Measurements from ENCODE around the gene LCE2B. TPM values are rescaled to one million over a fixed set of nuclear protein-coding genes. Genes with fewer than 3 reads are reported as not detected.

LCE2B gene
- total and polyA plus RNA-seq, 4 donors = not detected

GRCh38 chr1:152646656-152647055 lies 39.3 kb upstream of the LCE2B start:
- H3K4me1 ChIP-seq (ENCODE audit: control insufficient read depth in 5 of 5, insufficient read depth in 5 of 5, low read length in 5 of 5) = no peaks in the 10 kb centered on the region
- no peaks in the 10 kb centered on the region for H3K36me3 ChIP-seq (ENCODE audit: control insufficient read depth in 4 of 4, insufficient read depth in 4 of 4, low read length in 4 of 4)
- ATAC-seq (ENCODE audit: insufficient read depth, low FRiP score) = no peak
- no peak for DNase-seq
- H3K27me3 ChIP-seq (ENCODE audit: control insufficient read depth in 3 of 3, insufficient read depth in 3 of 3, low read length in 2 of 3) = no peaks in the 10 kb centered on the region
- peaks cover 0 to 3% (median 0%) of the 10 kb centered on the region in 4 donors for H3K9me3 ChIP-seq (ENCODE audit: control insufficient read depth in 4 of 4, insufficient read depth in 3 of 4, low read length in 3 of 4)
- H3K9ac ChIP-seq (ENCODE audit: insufficient read depth in 1 of 2, low read length in 2 of 2) = no peak overlapping the region
- TF ChIP-seq, protein P1, sequence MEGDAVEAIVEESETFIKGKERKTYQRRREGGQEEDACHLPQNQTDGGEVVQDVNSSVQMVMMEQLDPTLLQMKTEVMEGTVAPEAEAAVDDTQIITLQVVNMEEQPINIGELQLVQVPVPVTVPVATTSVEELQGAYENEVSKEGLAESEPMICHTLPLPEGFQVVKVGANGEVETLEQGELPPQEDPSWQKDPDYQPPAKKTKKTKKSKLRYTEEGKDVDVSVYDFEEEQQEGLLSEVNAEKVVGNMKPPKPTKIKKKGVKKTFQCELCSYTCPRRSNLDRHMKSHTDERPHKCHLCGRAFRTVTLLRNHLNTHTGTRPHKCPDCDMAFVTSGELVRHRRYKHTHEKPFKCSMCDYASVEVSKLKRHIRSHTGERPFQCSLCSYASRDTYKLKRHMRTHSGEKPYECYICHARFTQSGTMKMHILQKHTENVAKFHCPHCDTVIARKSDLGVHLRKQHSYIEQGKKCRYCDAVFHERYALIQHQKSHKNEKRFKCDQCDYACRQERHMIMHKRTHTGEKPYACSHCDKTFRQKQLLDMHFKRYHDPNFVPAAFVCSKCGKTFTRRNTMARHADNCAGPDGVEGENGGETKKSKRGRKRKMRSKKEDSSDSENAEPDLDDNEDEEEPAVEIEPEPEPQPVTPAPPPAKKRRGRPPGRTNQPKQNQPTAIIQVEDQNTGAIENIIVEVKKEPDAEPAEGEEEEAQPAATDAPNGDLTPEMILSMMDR (IDR thresholded peaks at IDR 0.05; ENCODE audit: control extremely low read depth, extremely low read depth) = no peak
- H3K4me3 ChIP-seq = no peak overlapping the region
- no peak overlapping the region for H3K27ac ChIP-seq (ENCODE audit: low read depth in 1 of 2, low read length in 1 of 2)

DNA sequence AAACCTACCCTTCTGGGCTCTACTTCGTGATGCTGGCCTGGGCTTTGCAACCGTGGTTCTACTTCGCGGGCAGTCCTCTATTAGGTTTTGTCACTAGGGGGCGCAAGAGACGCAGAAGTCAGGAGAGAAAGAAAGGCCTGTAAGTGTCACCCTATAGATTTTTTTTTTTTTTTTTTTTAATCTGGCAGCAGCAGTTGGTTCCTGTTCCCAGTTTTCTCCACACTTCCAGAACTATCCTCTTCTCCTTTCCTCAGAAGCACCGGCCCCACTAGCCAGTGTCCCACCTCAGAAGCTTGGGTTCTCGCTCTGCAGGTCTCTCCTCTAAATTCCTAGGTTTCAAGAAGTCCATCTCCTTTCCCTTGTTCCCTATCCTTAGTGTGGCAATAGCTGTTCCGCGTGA lies 31.8 kb upstream of the LCE2B start:
- WGBS, 2 donors = 28 to 29% methylated on average over 10 of the region's 10 CpGs
- H3K4me1 ChIP-seq (ENCODE audit: control insufficient read depth in 5 of 5, insufficient read depth in 5 of 5, low read length in 5 of 5) = no peaks in the 10 kb centered on the region
- H3K9ac ChIP-seq (ENCODE audit: insufficient read depth in 1 of 2, low read length in 2 of 2) = peak overlapping the region in 1 of 2 donors; percentile 2
- no peaks in the 10 kb centered on the region for H3K36me3 ChIP-seq (ENCODE audit: control insufficient read depth in 4 of 4, insufficient read depth in 4 of 4, low read length in 4 of 4)
- DNase-seq = peak; percentile 63 to 70 (median 63)
- no peak for ATAC-seq (ENCODE audit: insufficient read depth, low FRiP score)
- H3K4me3 ChIP-seq = no peak overlapping the region
- H3K27me3 ChIP-seq (ENCODE audit: control insufficient read depth in 3 of 3, insufficient read depth in 3 of 3, low read length in 2 of 3) = no peaks in the 10 kb centered on the region
- TF ChIP-seq, protein P1 (IDR thresholded peaks at IDR 0.05; ENCODE audit: control extremely low read depth, extremely low read depth) = peak; percentile 18
- peaks cover 0 to 2% (median 0%) of the 10 kb centered on the region in 4 donors for H3K9me3 ChIP-seq (ENCODE audit: control insufficient read depth in 4 of 4, insufficient read depth in 3 of 4, low read length in 3 of 4)
- no peak overlapping the region for H3K27ac ChIP-seq (ENCODE audit: low read depth in 1 of 2, low read length in 1 of 2)

DNA sequence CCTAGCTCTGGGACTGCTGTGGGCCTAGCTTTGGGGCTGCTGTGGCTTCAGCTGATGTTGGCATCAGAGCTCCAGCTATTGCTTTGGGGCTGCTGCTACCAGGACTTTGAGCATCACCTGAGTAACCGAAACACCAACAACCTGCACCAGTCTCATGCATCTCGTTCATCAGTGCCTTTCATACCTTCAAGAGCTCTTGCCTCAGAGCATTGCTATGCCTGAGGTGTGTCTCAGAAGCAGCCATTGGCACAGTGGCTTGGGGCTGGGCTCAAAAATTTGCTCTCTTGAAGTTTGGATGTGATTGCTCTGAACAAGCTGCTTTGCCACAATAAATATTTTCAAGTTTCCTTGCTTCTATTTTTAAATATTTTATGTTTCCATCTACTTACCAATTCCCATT lies 29.5 kb upstream of the LCE2B start:
- Histone ChIP-seq H3K4me1 (ENCODE audit: control insufficient read depth in 5 of 5, insufficient read depth in 5 of 5, low read length in 5 of 5) (no peaks in the 10 kb centered on the region), H3K4me3 (no peak overlapping the region), H3K9me3 (ENCODE audit: control insufficient read depth in 4 of 4, insufficient read depth in 3 of 4, low read length in 3 of 4) (peaks cover 0 to 2% (median 0%) of the 10 kb centered on the region in 4 donors), H3K9ac (ENCODE audit: insufficient read depth in 1 of 2, low read length in 2 of 2) (no peak overlapping the region), H3K36me3 (ENCODE audit: control insufficient read depth in 4 of 4, insufficient read depth in 4 of 4, low read length in 4 of 4) (no peaks in the 10 kb centered on the region), H3K27me3 (ENCODE audit: control insufficient read depth in 3 of 3, insufficient read depth in 3 of 3, low read length in 2 of 3) (peaks cover 0 to 2% (median 0%) of the 10 kb centered on the region in 3 donors), H3K27ac (ENCODE audit: low read depth in 1 of 2, low read length in 1 of 2) (no peak overlapping the region)
- 64 to 75% methylated on average over 2 of the region's 2 CpGs for WGBS, 2 donors
- DNase-seq (no peak), ATAC-seq (ENCODE audit: insufficient read depth, low FRiP score) (no peak)
- TF ChIP-seq, protein P1 (IDR thresholded peaks at IDR 0.05; ENCODE audit: control extremely low read depth, extremely low read depth) = no peak

- 88 to 89% methylated on average over 4 of the region's 4 CpGs for WGBS, 2 donors
- no peak overlapping the region for H3K9ac ChIP-seq (ENCODE audit: insufficient read depth in 1 of 2, low read length in 2 of 2)
- H3K27me3 ChIP-seq (ENCODE audit: control insufficient read depth in 3 of 3, insufficient read depth in 3 of 3, low read length in 2 of 3) = peaks cover 0 to 2% (median 0%) of the 10 kb centered on the region in 3 donors
- no peaks in the 10 kb centered on the region for H3K4me1 ChIP-seq (ENCODE audit: control insufficient read depth in 5 of 5, insufficient read depth in 5 of 5, low read length in 5 of 5)
- H3K27ac ChIP-seq (ENCODE audit: low read depth in 1 of 2, low read length in 1 of 2) = no peak overlapping the region
- H3K36me3 ChIP-seq (ENCODE audit: control insufficient read depth in 4 of 4, insufficient read depth in 4 of 4, low read length in 4 of 4) = no peaks in the 10 kb centered on the region
- H3K4me3 ChIP-seq = no peak overlapping the region
- peak in 1 of 3 donors; percentile 5 for DNase-seq
- TF ChIP-seq, protein P1 (IDR thresholded peaks at IDR 0.05; ENCODE audit: control extremely low read depth, extremely low read depth) = no peak
- no peak for ATAC-seq (ENCODE audit: insufficient read depth, low FRiP score)
- H3K9me3 ChIP-seq (ENCODE audit: control insufficient read depth in 4 of 4, insufficient read depth in 3 of 4, low read length in 3 of 4) = peaks cover 0 to 2% (median 0%) of the 10 kb centered on the region in 4 donors
Observed at GRCh38 chr1:152657677-152658076, 28.2 kb upstream of the LCE2B start.

Data from lung (tissue), 12 donors.